ENCODE data around the gene PCSK5. TPM values are rescaled to one million over a fixed set of nuclear protein-coding genes. Genes with fewer than 3 reads are reported as not detected.

Gene PCSK5
- total and polyA plus RNA-seq, 2 of the 8 experiments (the other 6 are each of a cell fraction or from before 2014, with no cell fraction given) = 5.5 to 10.7 TPM

DNA sequence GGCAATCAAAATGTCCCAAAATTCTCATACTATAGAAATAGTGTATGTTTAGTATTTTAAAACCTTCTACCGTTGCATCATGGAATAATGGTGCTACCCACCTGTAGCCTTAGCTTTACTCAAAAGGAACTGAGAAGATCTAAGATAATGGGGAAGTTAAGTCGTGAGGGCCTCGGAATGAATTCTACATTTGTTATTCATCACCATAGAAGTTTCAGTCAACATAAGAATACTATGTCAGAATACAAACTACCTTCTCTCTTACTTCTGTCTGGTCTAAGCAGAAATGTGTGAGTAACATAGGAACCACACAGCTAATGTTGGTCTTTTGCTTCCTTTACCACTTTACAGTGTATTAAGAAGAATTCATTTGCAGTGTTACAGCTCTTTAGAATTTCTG is 460.5 kb downstream of the PCSK5 start:
- no peak overlapping the region for H2BK120ac ChIP-seq (replicated peaks; ENCODE audit: low read depth, low read length)
- CTCF ChIA-PET (ENCODE audit: partially characterized antibody) = interaction anchor here (1.2 kb wide), 1 partner anchor 15 kb away, joined by 3 read pairs; no protein-coding TSS in a partner anchor
- H4K20me1 ChIP-seq (replicated peaks in 1 of 2; ENCODE audit: control insufficient read depth in 1 of 2, insufficient read depth in 2 of 2, low read length in 2 of 2) = no peaks in the 10 kb centered on the region
- no peak for TF ChIP-seq BCL11A (IDR thresholded peaks at IDR 0.05; ENCODE audit: low read depth in 2 of 2, low read length in 2 of 2)
- no peak for TF ChIP-seq SP1 (IDR thresholded peaks at IDR 0.05; ENCODE audit: low read depth, low read length)
- no peak for TF ChIP-seq RXRA (IDR thresholded peaks at IDR 0.05; ENCODE audit: insufficient read depth, low read depth, low read length)
- TF ChIP-seq BRCA1 (IDR thresholded peaks at IDR 0.05; ENCODE audit: low read depth, low read length) = no peak
- TF ChIP-seq, protein P1, sequence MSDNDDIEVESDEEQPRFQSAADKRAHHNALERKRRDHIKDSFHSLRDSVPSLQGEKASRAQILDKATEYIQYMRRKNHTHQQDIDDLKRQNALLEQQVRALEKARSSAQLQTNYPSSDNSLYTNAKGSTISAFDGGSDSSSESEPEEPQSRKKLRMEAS (IDR thresholded peaks at IDR 0.05) = no peak
- H2AFZ ChIP-seq (ENCODE audit: low read length) = no peak overlapping the region
- no peak overlapping the region for H3K4me3 ChIP-seq (ENCODE audit: extremely low read depth in 1 of 4, insufficient read depth in 2 of 4, low read depth in 3 of 4, low read length in 4 of 4)
- H3K79me1 ChIP-seq (ENCODE audit: low read depth, low read length) = no peaks in the 10 kb centered on the region
- H3K36me3 ChIP-seq (ENCODE audit: control insufficient read depth in 2 of 4, insufficient read depth in 4 of 4, low read length in 3 of 4) = no peaks in the 10 kb centered on the region
- no peak overlapping the region for H4K8ac ChIP-seq (ENCODE audit: extremely low read depth, insufficient read depth, low read length)
- no peaks in the 10 kb centered on the region for H3K23me2 ChIP-seq (ENCODE audit: low read depth, low read length)
- no peak overlapping the region for H3K14ac ChIP-seq (ENCODE audit: insufficient read length)
- DNase-seq (ENCODE audit: low read depth in 1 of 2, low spot score in 2 of 2) (no peak), FAIRE-seq (no peak)
- no peak overlapping the region for H3K9ac ChIP-seq (replicated peaks in 1 of 4; ENCODE audit: extremely low read depth in 1 of 4, low read depth in 3 of 4, low read length in 3 of 4)
- no peak overlapping the region for H2BK12ac ChIP-seq (ENCODE audit: low read depth, low read length)
- H2BK5ac ChIP-seq (ENCODE audit: low read depth, low read length) = no peak overlapping the region
- H3K4me2 ChIP-seq (ENCODE audit: insufficient read depth in 1 of 2, low read depth in 2 of 2, low read length in 2 of 2) = no peak overlapping the region
- no peak overlapping the region for H3K23ac ChIP-seq (ENCODE audit: insufficient read length)
- 54% methylated on average over 3 of the region's 3 CpGs; no CpG with 5 or more reads in 1 of the 2 experiments for WGBS, 2 experiments (ENCODE audit: extremely low coverage in 1 of 2, insufficient coverage in 1 of 2, insufficient read length in 1 of 2, insufficient replicate concordance in 2 of 2, low coverage in 1 of 2, low lambda C conversion rate in 2 of 2, missing lambda C conversion rate in 1 of 2)
- no peaks in the 10 kb centered on the region for H3K9me3 ChIP-seq (ENCODE audit: insufficient read depth in 2 of 2, low read depth in 1 of 2, low read length in 1 of 2)
- no peak overlapping the region for H4K91ac ChIP-seq (replicated peaks; ENCODE audit: insufficient read length, low read length)
- no peaks in the 10 kb centered on the region for H3K79me2 ChIP-seq (ENCODE audit: control insufficient read depth in 1 of 2, insufficient read depth in 2 of 2, low read length in 2 of 2)
- no peak overlapping the region for H2BK20ac ChIP-seq (ENCODE audit: low read length)
- no peaks in the 10 kb centered on the region for H3K4me1 ChIP-seq (replicated peaks in 1 of 4; ENCODE audit: control insufficient read depth in 3 of 4, insufficient read depth in 4 of 4, low read length in 3 of 4)
- no peak overlapping the region for H4K5ac ChIP-seq (ENCODE audit: insufficient read length, low read depth, low read length)
- no peak overlapping the region for H3K18ac ChIP-seq (ENCODE audit: extremely low read depth, low read length)
- H3K27ac ChIP-seq (ENCODE audit: low read depth, low read length) = no peak overlapping the region
- H2AK5ac ChIP-seq (ENCODE audit: low read depth, low read length) = no peak overlapping the region
- no peak overlapping the region for H2BK15ac ChIP-seq (ENCODE audit: low read length)
- no peak overlapping the region for H3K4ac ChIP-seq (replicated peaks; ENCODE audit: insufficient read length, low read depth, low read length)
- POLR2A ChIA-PET (ENCODE audit: partially characterized antibody) = no interaction called here
- no peaks in the 10 kb centered on the region for H3K27me3 ChIP-seq (replicated peaks in 1 of 4; ENCODE audit: control insufficient read depth in 3 of 4, extremely low read depth in 1 of 4, insufficient read depth in 3 of 4, low read length in 3 of 4)
- no peak overlapping the region for H3K56ac ChIP-seq (replicated peaks; ENCODE audit: insufficient read length, low read depth, low read length)
